OCI-LY1 (cell line): ENCODE data around the gene NCAPH2.

Experiments
- EZH2 ChIP-seq: fragments of 200-600 bp; sonication (generic), shearing (Covaris generic); IDR thresholded peaks from 2 replicates; pipeline ENCODE4 v1.8.0; 2017; ENCODE audit warnings: borderline replicate concordance, mixed run types, mild to moderate bottlenecking, antibody characterized with exemption, low read length, moderate library complexity, mixed read lengths
- TF ChIP-seq, protein P1 (sequence below): fragments of 200-600 bp; sonication (generic), shearing (Covaris generic); IDR thresholded peaks from 2 replicates; pipeline ENCODE4 v1.5.1; 2017; ENCODE audit warnings: mild to moderate bottlenecking, antibody characterized with exemption, low read length, moderate library complexity, mixed read lengths

DNA sequence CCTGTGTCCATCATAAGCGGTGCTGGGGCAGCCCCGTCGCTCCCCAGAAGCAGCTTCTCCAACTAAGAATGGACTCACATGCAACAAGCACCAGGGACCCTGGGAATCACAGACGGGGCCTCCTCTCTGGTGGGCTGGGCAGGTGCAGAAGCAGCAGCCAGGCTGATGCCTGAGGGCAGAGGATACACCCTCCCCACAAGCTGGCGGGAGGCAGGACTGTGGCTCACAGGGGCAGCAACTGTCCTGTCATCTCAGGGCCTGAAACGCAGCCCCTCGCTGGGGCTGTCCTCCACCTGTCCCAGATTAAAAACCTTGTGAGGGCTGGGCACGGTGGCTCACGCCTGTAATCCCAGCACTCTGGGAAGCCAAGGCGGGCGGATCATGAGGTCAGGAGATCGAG, 30.1 kb upstream of the NCAPH2 start:
- TF ChIP-seq, protein P1, sequence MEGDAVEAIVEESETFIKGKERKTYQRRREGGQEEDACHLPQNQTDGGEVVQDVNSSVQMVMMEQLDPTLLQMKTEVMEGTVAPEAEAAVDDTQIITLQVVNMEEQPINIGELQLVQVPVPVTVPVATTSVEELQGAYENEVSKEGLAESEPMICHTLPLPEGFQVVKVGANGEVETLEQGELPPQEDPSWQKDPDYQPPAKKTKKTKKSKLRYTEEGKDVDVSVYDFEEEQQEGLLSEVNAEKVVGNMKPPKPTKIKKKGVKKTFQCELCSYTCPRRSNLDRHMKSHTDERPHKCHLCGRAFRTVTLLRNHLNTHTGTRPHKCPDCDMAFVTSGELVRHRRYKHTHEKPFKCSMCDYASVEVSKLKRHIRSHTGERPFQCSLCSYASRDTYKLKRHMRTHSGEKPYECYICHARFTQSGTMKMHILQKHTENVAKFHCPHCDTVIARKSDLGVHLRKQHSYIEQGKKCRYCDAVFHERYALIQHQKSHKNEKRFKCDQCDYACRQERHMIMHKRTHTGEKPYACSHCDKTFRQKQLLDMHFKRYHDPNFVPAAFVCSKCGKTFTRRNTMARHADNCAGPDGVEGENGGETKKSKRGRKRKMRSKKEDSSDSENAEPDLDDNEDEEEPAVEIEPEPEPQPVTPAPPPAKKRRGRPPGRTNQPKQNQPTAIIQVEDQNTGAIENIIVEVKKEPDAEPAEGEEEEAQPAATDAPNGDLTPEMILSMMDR: no peak
- no peak for TF ChIP-seq EZH2
